Osteoblast (primary cell): ENCODE measurements around the gene FAM76B. TPM values are rescaled to one million over a fixed set of nuclear protein-coding genes. Genes with fewer than 3 reads are reported as not detected.

Experiments
- DNase-seq: peaks from one replicate; pipeline ENCODE4 v3.0.0; 2011; ENCODE audit warnings: low spot score, mixed read lengths; ENCODE audit not compliant: insufficient read length; ENCODE audit errors: missing footprints
- H2AFZ ChIP-seq: 2 replicates; pipeline ENCODE4 v1.6.0; 2011; ENCODE audit warnings: mild to moderate bottlenecking, low read length
- H3K27ac ChIP-seq: 2 replicates; pipeline ENCODE4 v1.5.1; 2011; ENCODE audit warnings: mild to moderate bottlenecking, low read depth, low read length, moderate library complexity
- H3K27me3 ChIP-seq: 2 replicates; pipeline ENCODE4 v1.6.0; 2012; ENCODE audit warnings: mild to moderate bottlenecking, control low read depth, inconsistent platforms, low read length, moderate library complexity; ENCODE audit not compliant: insufficient read depth
- H3K36me3 ChIP-seq: 2 replicates; pipeline ENCODE4 v1.5.1; 2011; ENCODE audit warnings: mild to moderate bottlenecking, low read length, control low read depth, moderate library complexity; ENCODE audit not compliant: insufficient read depth
- H3K4me1 ChIP-seq: 2 replicates; pipeline ENCODE4 v1.5.1; 2011; ENCODE audit warnings: mild to moderate bottlenecking, low read length, control low read depth, moderate library complexity; ENCODE audit not compliant: insufficient read depth
- H3K4me2 ChIP-seq: 2 replicates; pipeline ENCODE4 v1.6.0; 2011; ENCODE audit warnings: mild to moderate bottlenecking, low read length; ENCODE audit not compliant: insufficient read depth
- H3K4me3 ChIP-seq: fragments of 200-600 bp; sonication (generic); 3 replicates; pipeline ENCODE4 v1.5.1; 2012; ENCODE audit warnings: mild to moderate bottlenecking, low read length, inconsistent platforms; ENCODE audit not compliant: insufficient read depth
- H3K79me2 ChIP-seq: 2 replicates; pipeline ENCODE4 v1.6.0; 2012; ENCODE audit warnings: mild to moderate bottlenecking, low read length, control low read depth, inconsistent platforms; ENCODE audit not compliant: insufficient read depth
- H3K9me3 ChIP-seq: 2 replicates; pipeline ENCODE4 v1.5.1; 2011; ENCODE audit warnings: low read depth, low read length, control low read depth
- H4K20me1 ChIP-seq: 2 replicates; pipeline ENCODE4 v1.6.0; 2012; ENCODE audit warnings: mild to moderate bottlenecking, low read length, control low read depth; ENCODE audit not compliant: insufficient read depth
- total RNA-seq: library from RNA; depleted of rRNA; stranded (reverse); fragments of >200 nt; gene quantifications from 2 replicates; pipeline ENCODE4 v1.2.3, GENCODE V29; 2012
- TF ChIP-seq, protein P1 (sequence below): IDR thresholded peaks from 2 replicates; pipeline ENCODE4 v1.5.1; 2011; ENCODE audit warnings: mild to moderate bottlenecking, low read depth, low read length, moderate library complexity; ENCODE audit errors: extremely low read depth

Gene FAM76B
- total RNA-seq, 1 donor, result 26.8 TPM

GRCh38 chr11:95727111-95727510, 62.5 kb downstream of the FAM76B start:
- Histone ChIP-seq H3K9me3 (no peaks in the 10 kb centered on the region), H4K20me1 (no peaks in the 10 kb centered on the region), H3K27ac (no peak overlapping the region), H3K79me2 (no peaks in the 10 kb centered on the region), H3K27me3 (peaks cover 5% of the 10 kb centered on the region), H3K36me3 (no peaks in the 10 kb centered on the region), H2AFZ (no peak overlapping the region), H3K4me3 (no peak overlapping the region), H3K4me2 (no peak overlapping the region), H3K4me1 (no peaks in the 10 kb centered on the region)
- TF ChIP-seq, protein P1, sequence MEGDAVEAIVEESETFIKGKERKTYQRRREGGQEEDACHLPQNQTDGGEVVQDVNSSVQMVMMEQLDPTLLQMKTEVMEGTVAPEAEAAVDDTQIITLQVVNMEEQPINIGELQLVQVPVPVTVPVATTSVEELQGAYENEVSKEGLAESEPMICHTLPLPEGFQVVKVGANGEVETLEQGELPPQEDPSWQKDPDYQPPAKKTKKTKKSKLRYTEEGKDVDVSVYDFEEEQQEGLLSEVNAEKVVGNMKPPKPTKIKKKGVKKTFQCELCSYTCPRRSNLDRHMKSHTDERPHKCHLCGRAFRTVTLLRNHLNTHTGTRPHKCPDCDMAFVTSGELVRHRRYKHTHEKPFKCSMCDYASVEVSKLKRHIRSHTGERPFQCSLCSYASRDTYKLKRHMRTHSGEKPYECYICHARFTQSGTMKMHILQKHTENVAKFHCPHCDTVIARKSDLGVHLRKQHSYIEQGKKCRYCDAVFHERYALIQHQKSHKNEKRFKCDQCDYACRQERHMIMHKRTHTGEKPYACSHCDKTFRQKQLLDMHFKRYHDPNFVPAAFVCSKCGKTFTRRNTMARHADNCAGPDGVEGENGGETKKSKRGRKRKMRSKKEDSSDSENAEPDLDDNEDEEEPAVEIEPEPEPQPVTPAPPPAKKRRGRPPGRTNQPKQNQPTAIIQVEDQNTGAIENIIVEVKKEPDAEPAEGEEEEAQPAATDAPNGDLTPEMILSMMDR, result no peak
- DNase-seq, result no peak

- no peak overlapping the region for H2AFZ ChIP-seq
- DNase-seq, result no peak
Observed at GRCh38 chr11:95725196-95725595, 64.4 kb downstream of the FAM76B start.

DNA sequence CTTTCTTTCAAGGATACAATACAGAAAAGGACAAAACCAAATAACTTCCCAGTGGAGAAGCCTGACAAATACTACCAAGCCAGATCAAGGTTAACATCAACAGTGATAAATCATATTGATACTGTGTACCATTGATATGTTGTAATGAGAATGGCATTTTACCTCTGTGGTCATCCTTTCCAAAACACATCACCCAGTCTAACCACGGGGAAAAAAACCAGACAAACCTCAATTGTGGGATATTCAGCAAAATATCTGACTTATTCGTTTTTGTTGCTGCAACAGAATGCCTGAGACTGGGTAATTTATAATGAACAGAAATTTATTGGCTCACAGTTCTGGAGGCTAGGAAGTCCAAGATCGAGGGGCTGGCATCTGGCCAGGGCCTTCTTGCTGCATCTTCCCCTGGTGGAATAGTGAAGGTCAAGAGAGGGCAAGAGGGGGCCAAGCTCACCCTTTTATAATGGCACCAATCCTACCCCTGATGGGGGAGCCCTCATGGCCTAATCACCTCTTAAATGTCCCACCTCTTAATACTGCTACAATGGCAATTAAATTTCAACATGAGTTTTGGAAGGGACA, 66.1 kb downstream of the FAM76B start:
- Histone ChIP-seq H3K27ac (no peak overlapping the region), H3K9me3 (no peaks in the 10 kb centered on the region), H3K4me1 (no peaks in the 10 kb centered on the region), H2AFZ (no peak overlapping the region), H4K20me1 (no peaks in the 10 kb centered on the region), H3K36me3 (no peaks in the 10 kb centered on the region), H3K27me3 (peaks cover 27% of the 10 kb centered on the region), H3K79me2 (no peaks in the 10 kb centered on the region), H3K4me3 (no peak overlapping the region), H3K4me2 (no peak overlapping the region)
- DNase-seq, result no peak
- TF ChIP-seq, protein P1, result no peak

More at GRCh38 chr11:95725196-95725595, 64.4 kb downstream of the FAM76B start:
- H3K79me2 ChIP-seq, result no peaks in the 10 kb centered on the region
- H3K4me3 ChIP-seq, result no peak overlapping the region
- H3K27ac ChIP-seq, result no peak overlapping the region
- no peaks in the 10 kb centered on the region for H4K20me1 ChIP-seq
- H3K9me3 ChIP-seq, result no peaks in the 10 kb centered on the region
- H3K4me1 ChIP-seq, result no peaks in the 10 kb centered on the region
- no peak overlapping the region for H3K4me2 ChIP-seq
- H3K27me3 ChIP-seq, result peaks cover 13% of the 10 kb centered on the region
- no peaks in the 10 kb centered on the region for H3K36me3 ChIP-seq
- TF ChIP-seq, protein P1, result no peak

- H4K20me1 ChIP-seq, result no peaks in the 10 kb centered on the region
- no peaks in the 10 kb centered on the region for H3K79me2 ChIP-seq
- no peak overlapping the region for H3K4me3 ChIP-seq
- DNase-seq, result no peak
- H2AFZ ChIP-seq, result no peak overlapping the region
- no peaks in the 10 kb centered on the region for H3K9me3 ChIP-seq
- H3K27ac ChIP-seq, result no peak overlapping the region
- H3K4me1 ChIP-seq, result peaks cover 7% of the 10 kb centered on the region
- TF ChIP-seq, protein P1, result no peak
- no peaks in the 10 kb centered on the region for H3K36me3 ChIP-seq
- H3K4me2 ChIP-seq, result no peak overlapping the region
- peaks cover 28% of the 10 kb centered on the region for H3K27me3 ChIP-seq
Observed at GRCh38 chr11:95720195-95720594, 69.4 kb downstream of the FAM76B start.

Other genes starting within 250 kb of the FAM76B start
- gene CEP57, start 716 bp upstream of the FAM76B start, total RNA-seq, result 42.7 and 51.9 TPM in 2 replicates
- 44.9 and 45.7 TPM in 2 replicates for gene MTMR2, start 134.3 kb upstream of the FAM76B start, total RNA-seq